ENCODE data around the gene NPTX1.

The NPTX1 gene

DNA sequence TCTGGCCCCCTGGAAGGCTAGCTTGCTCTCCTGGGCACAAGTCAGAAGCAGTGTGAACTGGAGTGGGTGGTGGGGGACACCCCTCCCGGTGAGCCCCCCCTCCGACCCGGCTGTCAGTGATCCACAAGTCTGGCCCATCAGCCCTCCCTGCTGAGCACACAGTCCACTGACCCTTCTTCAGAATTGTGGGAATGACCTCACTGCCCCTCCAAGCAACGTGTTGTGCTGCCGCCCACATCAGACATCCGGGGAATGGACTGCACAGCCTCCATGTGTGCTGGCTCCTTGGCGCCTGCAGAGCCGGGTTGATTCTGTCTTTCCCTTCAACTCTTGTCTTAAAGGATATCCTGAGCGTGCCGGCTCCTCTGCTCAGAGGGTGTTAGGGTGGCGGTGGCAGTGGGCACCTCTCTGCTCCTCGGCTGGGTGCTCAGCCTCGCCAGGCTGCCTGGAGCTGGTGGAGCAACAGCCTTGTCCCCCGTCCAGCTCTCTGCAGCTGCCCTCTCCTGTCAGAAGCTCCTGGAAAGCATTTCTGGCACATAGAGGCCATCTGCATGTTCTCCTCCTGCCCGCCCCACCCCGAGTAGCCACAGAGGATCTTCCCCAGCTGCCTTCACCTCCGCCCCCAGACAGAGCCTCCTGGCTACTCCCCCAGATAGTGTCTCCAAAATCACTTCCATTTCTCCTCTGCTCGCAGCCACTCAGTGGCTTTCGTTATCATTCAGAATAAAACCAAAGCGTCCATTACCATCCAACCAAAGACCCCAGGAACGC is 19.8 kb downstream of the NPTX1 start:
- no peak overlapping the region for H3K4me3 ChIP-seq (replicated peaks; ENCODE audit: low read depth, low read length)
- no peak for DNase-seq (ENCODE audit: extremely low read depth, low read depth)
- TF ChIP-seq, protein P1, sequence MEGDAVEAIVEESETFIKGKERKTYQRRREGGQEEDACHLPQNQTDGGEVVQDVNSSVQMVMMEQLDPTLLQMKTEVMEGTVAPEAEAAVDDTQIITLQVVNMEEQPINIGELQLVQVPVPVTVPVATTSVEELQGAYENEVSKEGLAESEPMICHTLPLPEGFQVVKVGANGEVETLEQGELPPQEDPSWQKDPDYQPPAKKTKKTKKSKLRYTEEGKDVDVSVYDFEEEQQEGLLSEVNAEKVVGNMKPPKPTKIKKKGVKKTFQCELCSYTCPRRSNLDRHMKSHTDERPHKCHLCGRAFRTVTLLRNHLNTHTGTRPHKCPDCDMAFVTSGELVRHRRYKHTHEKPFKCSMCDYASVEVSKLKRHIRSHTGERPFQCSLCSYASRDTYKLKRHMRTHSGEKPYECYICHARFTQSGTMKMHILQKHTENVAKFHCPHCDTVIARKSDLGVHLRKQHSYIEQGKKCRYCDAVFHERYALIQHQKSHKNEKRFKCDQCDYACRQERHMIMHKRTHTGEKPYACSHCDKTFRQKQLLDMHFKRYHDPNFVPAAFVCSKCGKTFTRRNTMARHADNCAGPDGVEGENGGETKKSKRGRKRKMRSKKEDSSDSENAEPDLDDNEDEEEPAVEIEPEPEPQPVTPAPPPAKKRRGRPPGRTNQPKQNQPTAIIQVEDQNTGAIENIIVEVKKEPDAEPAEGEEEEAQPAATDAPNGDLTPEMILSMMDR (IDR thresholded peaks at IDR 0.05; ENCODE audit: low read depth, low read length, missing control alignments), result no peak

DNA sequence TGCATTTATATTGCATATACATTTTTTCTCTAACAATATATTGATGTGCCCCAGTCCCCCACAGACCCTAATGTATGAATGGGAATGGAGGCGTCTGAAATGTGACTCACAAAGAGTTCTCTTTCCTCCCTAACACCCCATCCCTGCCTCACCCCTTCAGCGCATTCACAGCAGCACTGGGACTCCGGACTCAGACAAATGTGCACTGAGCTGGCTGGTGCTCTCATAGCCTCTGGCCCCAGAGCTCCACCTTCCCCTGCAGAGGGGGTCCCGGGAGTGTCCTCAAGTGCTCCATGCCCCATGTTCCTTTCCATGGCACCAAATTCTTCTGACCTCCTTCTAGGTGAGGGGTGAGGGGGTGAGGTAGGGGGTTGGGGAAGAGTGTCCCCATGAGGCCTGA is 20.6 kb downstream of the NPTX1 start:
- peak overlapping the region; percentile 77 for H3K4me3 ChIP-seq (replicated peaks; ENCODE audit: low read depth, low read length)
- TF ChIP-seq, protein P1 (IDR thresholded peaks at IDR 0.05; ENCODE audit: low read depth, low read length, missing control alignments), result no peak
- DNase-seq (ENCODE audit: extremely low read depth, low read depth), result no peak

DNA sequence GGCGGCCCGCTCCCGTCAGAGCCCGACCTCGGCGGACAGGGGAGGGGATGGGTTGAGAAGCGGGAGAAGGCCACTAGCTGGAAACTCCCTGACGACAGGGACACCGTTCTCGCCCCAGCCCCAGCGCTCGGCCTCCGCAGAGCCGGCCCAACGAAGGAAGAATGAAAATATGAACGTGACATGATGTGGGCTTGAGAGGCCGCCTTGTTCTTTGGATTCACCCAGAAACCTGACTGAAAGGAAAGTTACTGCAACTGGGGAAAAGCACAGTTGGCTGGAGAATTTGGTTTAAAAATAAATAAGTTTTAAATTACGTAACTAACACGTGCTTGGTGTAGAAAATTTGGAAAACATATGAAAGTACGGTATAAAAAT is 21.1 kb downstream of the NPTX1 start:
- DNase-seq (ENCODE audit: extremely low read depth, low read depth), result no peak
- peak overlapping the region; percentile 77 for H3K4me3 ChIP-seq (replicated peaks; ENCODE audit: low read depth, low read length)
- TF ChIP-seq, protein P1 (IDR thresholded peaks at IDR 0.05; ENCODE audit: low read depth, low read length, missing control alignments), result no peak

DNA sequence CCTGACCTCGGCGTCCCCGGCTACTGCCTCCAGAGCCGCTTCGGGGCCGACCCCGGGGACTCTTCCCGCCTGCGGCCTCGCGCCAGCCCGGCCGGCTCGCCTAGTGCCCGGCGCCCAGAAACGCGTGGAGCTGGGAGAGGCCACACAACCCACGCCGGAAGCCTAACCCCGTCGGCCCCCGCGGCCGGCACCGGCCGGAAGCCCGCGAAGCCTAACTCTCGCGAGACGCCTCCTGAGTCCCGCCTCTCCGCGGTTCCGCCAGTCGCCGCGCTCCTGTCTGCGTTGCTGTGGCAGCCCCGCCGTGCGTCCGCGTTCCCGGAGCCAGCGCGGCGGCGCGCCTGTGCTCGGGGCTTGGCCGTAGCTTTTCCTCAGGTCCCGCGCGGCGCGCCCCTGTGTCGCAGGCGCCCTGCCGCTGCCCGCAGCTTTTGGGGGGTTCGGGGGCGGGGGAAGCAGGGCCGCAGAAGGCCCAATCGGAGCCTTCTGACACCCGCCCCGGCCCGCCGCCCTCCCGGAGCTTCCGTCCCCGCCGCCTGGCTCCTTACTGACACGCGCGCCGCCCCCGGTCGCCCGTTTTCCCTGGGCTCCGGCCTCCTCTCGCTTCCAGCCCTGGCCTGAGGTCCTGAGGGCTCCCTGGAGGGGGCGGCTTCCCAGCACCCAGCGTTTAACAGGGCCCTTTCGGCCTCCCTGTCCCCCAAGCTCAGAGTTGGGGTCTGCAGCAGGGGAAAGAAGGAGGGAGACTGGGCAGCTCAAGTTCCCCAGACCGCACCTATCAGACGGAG is 21.7 kb downstream of the NPTX1 start:
- DNase-seq (ENCODE audit: extremely low read depth, low read depth), result peak; percentile 84
- TF ChIP-seq, protein P1 (IDR thresholded peaks at IDR 0.05; ENCODE audit: low read depth, low read length, missing control alignments), result no peak
- peak overlapping the region; percentile 77 for H3K4me3 ChIP-seq (replicated peaks; ENCODE audit: low read depth, low read length)

DNA sequence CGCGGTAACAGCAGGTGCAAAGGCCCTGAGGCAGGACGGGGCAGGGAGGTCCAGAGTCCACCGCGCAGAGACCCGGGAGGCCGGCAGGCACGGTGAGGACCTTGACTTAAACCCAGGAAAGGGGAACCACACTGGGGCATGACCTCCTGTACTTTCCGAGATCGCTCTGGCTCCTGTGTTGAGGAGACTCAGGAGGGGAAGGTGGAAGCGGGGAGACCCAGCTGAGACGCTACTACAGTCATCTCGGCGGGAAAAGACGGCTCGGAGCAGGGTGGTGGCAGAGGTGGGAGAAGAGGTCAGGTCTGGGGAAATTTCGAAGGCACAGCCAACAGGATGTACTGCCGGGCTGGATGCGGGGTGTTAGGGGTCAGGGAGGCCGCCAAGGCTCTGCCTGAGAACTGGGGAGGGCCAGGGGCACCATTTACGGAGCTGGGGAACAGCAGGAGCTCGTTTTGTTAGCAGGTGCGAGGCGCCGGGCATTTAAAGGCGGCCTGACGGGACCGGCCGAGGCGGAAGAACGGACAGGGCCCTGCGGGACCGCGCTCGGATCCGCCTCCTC is 22.3 kb downstream of the NPTX1 start:
- TF ChIP-seq, protein P1 (IDR thresholded peaks at IDR 0.05; ENCODE audit: low read depth, low read length, missing control alignments), result no peak
- peak overlapping the region; percentile 77 for H3K4me3 ChIP-seq (replicated peaks; ENCODE audit: low read depth, low read length)
- no peak for DNase-seq (ENCODE audit: extremely low read depth, low read depth)

DNA sequence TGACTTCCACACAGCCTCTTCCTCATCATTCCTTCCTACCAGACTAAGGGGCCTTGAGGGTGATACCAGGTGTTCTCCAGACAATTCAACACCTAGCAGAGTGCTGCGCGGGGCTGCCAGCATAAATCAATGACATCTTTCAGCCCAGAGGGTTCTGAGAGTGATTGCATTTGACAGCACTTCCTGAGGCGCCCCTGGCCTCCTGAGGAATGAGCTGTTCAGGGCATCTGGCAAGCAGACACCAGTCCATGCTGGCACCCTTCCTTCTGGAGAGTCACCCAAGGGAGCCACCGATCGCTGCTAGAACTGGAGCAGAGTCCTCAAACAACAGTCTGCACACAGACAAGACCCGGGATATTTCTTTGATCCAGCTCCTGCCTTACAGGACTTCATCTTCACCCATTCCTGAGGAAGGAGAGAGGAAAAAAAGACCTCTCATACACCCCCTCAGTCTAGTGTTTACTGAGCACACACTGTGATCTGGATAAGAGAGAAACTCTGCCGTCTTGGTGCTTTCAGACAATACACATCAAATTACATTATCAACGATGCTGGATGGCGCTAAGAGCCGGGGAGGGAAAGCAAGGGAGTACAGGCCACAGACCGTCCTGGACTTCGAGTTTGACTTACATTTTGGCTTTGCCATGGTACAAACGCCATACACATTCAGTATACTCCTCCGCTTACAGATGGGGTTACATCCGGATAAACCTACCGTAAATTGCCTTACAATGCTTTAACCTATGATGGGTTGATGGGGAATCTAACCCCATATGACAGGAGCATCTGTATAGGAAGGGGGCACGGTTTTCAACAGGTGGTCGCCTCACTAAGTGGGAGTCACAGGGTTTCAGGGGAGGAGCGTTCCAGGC is 23.0 kb downstream of the NPTX1 start:
- TF ChIP-seq, protein P1 (IDR thresholded peaks at IDR 0.05; ENCODE audit: low read depth, low read length, missing control alignments), result no peak
- DNase-seq (ENCODE audit: extremely low read depth, low read depth), result no peak
- H3K4me3 ChIP-seq (replicated peaks; ENCODE audit: low read depth, low read length), result peak overlapping the region; percentile 77
